Activated CD4-positive, alpha-beta T cell treated with anti-CD3 and anti-CD28 coated beads for 24 hours (primary cell): ENCODE results near the gene SORCS2.

Experiments used
- DNase-seq, 2 donors: peaks; one replicate each; pipeline ENCODE4 v3.0.0-alpha.2; 2020; ENCODE audit warnings: low read depth in 2 of 2

SORCS2 gene

DNA sequence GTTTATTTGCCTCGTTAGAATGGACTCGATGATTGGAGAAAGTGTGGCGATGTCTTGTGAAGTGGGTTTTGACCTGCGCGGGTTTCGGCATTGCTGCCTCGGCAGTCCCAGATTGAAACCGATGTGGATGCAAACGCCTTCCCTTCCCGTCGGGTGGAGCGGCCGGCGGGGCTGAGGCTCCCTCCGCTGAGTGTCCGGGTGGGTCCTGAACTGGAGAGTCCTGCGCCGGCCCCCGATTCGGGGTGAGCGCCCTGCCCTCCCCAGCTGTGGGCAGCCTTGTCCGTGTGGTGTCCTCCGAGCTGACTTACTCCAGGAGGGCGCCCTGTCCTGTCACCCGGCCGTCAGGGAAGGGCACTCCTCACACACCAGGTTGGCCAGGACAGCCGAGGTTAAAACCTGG lies 317.7 kb downstream of the SORCS2 start:
- DNase-seq = no peak

DNA sequence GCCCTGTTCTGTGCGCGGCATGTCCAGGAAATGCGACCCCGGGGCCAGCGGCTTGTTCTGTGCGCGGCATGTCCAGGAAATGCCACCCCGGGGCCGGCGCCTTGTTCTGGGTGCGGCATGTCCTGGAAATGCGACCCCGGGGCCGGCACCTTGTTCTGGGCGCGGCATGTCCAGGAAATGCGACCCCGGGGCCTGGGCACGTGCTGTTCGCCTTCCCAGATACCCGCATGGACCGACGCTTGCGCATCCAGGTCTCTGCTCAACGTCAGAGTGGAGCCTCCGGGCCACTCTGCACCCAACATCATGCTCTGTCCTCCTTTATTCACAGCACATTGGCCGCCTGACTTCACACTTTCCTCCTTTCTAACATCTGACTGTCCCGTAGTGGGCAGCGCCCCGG lies 318.2 kb downstream of the SORCS2 start:
- no peak for DNase-seq

DNA sequence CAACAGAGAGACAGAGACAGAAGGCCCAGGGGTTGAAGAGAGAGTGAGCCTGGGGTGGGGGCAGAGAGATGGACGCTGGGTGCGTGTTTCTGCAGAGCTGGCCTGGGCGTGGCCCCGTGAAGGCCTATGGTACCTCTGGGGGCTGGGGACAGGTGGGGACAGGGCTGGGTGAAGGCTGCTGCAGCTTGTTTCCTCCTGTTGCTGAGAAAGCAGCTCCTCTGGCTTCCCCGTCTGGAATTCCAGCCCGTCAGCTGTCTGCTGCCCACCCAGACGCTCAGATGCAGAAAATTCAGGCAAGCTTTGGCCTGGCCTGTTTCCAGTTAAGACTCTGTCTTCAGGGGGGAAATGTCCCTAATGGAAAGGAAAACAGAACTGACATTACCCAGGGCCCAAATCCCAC lies 319.2 kb downstream of the SORCS2 start:
- DNase-seq = no peak

DNA sequence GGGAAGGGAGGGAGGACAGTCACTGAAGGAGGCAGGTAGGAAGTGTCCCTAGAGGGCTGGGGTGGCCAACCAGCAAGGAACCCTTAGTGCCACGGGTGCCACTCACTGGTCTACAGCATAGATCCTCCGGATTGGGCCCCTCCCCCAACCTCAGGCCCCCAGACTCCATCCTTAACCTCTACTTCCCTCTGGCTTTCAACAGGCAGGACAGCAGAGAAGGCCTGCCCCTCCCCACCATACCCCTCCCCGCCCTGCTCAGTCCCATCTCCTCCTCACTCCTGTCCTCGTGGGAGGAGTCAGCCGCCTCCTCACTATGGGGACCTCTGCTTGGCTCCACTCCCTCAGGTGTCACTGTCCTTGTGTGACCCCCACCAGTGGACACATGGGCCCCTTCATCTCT lies 320.1 kb downstream of the SORCS2 start:
- DNase-seq = no peak

DNA sequence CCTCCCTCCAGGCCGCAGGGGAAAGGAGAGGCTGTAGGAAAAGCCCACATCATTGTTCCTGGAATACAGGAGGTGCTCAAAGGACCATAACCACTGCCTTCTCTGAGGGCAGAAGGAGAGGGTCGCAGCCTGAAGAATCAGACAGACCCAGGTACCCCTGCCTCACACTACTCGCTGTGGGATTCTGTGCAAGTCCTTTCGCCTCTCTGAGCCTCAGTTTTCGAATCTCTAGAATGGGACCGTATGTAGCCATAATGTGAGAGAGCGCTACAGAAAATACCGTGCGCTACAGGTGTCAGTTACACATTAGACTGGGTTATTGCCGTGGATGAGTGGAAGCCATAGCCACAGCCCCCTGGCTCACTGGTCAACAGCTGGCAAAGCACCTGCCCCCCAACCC lies 320.6 kb downstream of the SORCS2 start:
- no peak for DNase-seq

DNA sequence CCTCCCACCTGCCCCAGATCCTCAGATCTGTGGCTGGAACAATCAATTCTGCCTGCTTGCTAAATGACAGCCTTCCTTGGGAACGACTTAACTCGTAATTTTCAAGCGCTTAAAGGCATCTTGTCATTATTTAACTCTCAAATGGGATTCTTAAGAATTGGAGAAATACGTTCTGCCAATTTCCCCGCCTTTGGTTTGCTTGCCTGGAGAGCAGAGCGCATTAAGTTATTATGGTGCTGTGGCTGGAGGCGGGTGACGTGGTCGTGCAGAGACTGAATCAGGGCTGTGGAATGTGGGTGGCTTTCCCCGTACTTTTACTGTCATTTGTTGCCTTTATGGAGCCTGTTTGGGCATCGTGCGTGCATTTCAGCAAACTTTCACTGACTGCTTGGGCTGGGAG lies 321.3 kb downstream of the SORCS2 start:
- no peak for DNase-seq

DNA sequence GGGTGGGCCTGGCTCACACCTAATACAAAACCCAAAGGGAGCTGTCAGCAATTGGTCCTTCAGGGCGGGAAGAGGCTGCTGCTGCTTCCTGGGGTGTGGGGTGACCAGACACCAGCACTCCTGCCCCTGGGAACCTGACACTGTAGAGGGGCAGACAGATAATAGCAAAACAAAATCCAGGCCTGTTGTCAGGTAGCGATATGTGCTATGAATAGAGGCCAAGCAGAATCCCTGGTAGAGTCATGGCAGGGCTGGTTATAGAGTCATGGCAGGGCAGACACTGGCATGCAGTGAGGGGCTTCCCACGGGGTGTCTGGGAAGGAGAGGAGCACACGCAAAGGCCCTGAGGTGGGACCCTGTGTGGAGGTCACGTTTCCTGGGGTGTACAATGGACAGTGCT lies 321.9 kb downstream of the SORCS2 start:
- no peak for DNase-seq

DNA sequence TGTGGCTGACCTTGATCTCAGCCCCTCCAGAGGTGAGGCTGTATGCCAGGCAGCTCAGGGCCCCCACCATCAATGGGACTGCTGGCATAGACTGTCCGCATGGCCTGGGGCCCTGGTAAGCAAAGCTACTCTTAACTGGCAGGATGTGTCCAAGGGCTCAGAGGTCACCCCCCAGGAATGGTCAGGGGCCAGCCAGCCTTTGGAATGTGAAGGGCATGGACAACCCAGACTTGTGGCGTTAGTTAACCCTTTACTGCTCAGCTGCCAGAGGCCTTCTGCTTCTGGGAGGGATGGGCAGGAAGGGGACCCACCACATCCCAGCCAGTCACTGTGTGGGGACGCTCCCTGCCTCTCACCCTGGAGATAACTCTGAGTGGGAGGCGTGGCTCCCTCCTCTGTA lies 322.5 kb downstream of the SORCS2 start:
- no peak for DNase-seq

DNA sequence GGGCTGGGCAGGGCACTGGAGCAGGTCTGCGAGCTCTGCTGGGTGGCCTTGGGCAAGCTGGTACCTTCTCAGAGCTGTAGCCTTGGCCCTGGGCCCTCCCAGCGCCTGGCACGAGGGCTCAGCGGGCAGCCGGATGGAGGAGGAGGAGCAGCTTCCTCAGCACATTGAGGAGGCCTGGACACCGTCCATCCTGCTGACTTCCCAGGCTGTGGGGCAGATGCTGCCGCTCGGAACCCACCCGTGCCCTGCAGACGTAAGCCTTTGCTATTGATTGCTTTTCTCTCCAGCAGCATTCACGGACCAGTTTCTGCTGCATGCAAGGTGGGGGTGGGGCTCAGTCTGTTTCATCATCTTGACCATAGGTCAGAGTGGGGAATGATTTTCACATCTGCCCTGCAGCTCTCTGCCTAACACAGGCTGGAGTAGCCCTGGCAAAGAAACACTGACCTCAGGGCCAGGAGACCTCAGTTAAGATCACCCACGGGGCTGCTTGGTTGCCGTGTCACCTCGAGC lies 323.1 kb downstream of the SORCS2 start:
- DNase-seq = no peak

DNA sequence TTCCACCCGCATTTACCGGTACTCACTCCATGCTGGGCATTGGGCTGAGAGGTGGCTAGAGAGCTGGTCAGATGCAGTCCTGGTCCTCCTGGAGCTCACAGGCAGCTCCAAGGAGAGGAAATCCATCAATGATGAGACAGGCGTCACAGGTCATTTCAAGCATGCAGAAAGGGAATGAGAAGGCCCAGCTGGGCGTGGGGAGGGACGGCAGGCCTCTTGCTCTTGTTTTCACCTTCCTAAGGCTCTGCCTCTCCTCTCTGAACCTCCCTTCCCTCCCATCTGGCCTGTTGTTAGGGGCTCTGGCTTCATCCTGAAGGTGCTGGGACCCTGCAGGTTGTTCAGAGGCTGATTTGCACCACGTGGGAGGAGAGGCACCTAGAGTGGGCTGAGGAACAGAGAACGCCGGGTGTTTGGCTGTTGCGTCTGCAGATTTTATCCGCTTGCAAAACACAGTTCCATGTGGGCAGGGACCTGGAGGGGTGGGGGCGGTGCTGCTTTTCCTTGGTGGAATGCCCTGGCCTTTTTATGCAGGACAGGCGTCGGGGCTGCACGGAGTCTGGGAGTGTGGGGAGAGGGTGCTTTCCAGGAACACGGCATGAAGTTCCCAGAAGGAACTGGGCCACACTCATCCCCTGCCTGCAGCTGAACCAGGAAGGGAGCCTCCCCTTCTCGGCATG lies 323.9 kb downstream of the SORCS2 start:
- no peak for DNase-seq

DNA sequence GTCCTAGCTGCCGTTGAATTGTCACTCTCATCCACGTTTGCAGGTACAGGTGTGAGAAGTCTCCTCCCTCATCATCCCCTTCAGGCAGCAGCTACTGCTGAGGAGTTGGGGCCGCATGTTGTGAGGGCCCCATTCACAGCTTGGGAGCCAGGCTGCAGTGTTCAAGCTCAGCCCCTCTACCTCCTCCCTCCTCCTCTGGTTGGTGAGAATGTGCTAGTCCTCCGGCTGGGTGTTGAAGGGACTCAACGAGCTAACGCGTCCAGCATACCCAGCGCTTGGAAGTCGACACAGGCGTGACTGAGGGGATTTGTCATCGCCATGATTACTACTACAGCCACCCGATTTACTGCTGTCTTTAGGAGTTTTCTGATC lies 324.4 kb downstream of the SORCS2 start:
- DNase-seq = no peak

DNA sequence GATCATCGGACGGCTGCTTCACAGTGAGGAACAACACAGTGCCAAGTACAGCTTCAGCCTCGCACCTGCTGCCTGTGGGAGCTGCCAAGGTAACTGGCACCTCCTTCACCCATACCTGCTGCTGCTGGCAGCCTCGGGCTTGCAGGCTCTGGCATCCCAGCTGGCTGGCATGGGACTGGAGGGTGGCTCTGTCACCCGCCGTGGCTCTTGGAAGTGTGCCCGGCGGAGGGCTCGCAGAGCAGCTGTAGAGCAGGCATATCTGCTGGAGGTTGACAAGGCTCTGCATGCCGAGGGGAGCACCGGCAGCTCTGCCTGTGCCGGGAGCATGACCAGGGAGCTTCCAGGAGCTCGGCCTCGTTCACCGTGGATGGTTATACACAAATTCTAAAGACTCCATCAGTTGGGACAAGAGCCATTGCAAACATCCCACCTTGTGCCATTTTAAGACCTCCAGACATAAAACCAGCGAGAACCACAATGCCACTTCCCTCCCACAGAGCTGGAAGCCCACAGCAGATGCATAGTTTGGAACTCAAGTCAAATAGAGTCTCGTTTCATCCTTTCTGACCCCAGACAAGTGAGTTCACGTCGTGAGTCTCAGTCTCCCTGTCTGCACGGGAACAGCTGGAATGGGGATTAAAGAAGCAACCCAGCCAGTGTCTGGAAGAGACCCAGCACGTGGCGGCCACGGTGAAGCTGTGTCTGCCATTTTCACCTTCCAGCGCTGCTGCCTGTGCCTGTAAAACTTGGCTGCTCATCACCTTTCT lies 326.7 kb downstream of the SORCS2 start:
- DNase-seq = no peak

DNA sequence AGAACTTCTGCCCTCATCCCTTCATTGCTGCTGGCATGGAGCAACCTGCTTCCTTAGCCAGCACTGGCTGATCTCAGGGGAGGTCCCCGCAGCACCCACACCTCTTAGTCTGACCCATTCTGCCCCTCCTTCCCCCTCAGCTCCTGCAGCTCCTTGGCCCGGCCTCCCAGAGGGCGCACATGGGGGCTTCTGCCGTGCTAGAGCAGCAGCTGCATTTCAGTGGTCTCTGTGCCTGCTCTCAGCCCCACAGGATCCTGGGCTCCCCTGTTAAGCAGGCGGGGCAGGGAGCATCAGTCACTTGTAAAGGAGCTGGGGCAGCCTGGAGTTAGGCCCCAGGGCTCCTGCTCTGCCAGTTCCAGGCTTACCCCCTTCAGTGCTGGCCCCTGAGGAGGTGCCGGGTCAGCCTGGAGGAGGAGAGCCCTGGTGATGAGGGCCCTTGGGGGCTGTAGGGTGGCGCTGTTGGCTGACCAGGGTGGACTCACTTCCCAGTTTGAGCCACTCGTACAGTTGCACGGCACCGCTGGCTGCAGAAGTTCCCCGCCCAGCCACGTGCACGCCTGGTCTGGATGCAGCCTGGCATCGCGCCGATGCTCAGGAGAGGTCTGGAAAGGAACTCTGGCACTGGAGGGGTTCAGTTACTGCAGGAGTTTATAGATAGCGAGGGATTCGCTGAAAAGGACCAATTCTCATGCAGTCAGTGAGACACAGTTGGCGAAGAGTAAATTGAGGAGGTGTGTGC lies 327.5 kb downstream of the SORCS2 start:
- DNase-seq = no peak

DNA sequence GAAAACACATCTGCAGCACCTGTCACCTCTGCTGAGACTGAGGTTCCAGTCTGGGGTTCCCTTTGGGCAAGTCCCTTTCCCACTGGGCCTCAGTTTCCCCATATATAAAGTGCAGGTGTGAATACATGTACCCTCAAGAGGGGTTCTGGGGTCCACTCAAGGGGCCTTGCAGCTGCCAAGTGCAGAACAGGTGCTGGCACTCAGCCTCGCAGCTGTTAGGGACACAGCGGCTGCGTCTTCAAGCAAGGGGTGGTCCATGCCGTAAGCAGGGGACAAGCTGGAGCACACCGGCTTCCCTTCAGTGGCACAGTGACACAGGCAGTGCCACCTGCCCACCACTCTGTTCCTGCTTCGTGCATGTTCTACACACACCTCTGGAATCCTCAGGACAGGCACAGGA lies 329.3 kb downstream of the SORCS2 start:
- DNase-seq = no peak

DNA sequence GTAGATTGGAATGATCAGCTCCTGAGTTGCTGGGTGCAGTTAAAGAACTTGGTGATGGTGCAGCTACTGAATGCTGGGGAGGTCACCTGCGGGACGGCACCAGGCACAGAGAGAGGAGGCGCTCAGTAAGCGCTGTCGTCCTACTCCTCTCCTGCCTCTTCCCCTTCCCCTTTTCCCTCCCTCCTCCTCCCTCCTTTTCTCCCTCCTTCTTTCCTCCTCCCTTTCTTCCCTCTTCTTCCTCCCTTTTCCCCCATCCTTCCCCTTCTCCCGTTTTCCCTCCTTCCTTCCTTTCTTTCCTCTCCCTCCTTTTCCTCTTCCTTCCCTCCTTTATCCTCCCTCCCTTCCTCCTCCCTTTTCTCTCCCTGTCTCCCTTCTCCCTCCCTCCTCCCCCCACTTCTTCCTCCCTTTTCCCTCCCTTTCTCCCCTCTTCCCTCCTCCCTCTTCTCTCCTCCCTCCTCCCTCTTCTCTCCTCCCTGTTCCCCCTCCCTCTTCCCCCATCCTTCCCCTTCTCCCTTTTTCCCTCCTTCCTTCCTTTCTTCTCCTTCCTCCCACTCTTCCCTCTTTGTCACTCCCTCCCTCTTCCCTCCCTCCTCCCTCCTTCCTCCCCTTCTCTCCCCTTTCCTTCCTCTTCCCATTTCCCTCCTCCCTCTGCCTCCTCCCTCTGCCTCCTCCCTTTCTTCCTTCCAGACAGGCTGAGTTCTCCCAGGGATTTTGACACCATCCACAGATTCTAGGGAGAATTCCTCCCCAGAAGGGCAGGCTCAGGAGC lies 330.3 kb downstream of the SORCS2 start:
- no peak for DNase-seq

DNA sequence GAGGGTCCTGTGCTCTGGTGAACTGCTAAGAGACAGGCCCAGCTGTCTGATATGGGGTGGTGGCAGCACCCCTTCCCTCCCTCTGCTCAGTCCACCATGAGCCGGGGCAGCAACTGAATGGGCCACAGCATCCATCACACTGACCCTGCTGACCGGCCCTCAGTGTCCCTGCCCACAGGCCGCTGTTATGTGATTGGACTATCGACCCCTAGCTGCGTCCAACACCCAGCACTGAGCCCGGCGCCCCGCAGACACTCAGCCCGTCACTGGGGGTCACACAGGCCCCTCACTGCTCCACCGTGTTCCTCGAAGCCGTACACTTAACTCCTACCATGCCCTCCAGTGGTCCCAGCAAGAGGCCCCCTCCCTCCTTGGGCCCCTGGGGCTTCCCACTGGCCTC lies 331.2 kb downstream of the SORCS2 start:
- no peak for DNase-seq

DNA sequence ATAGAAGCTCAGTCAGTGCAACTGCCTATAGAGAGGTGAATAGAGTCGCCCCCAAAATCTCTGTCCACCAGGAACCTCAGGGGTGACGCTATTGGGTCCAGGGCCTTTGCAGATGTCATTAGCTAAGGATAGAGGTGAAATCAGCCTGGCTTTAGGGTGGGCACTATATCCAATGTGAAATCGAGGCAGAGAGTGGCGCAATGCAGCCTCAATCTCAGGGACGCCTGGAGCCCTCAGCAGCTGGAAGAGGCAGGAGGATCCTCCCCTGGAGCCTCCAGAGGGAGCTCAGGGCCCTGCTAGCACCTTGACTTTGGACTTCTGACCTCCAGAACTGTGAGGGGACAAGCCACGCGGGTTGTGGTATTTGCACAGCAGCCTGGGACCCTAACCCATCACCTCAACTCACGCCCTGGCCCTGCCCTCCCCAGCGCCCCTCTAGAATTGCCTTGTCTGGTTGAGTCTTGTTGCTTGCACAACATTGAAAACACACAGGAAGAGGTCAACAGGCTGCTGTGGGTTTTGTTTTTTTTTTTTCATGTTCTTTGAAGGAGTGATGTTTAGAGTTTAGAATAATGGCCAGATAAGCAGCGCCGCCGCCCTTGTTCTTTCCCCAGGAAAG lies 331.8 kb downstream of the SORCS2 start:
- no peak for DNase-seq

DNA sequence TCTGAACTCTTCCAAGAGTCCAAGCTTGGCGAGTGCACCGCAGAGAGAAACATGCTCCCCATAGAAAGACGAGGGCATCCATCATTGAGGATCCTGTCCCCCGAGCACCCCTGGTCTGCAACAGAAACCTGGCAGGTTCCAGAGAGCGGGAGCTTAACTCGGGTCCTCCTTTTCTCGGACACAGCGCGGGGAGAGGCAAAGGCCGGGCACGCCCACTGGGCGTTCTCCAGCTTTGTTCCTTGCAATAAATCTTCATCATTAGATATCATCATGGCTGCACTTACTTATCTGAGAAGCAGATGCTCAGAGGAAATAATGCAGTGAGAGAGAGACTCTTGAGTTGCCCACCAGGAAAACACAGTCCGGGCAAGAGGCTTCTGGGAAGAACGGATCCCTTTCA lies 332.5 kb downstream of the SORCS2 start:
- no peak for DNase-seq

DNA sequence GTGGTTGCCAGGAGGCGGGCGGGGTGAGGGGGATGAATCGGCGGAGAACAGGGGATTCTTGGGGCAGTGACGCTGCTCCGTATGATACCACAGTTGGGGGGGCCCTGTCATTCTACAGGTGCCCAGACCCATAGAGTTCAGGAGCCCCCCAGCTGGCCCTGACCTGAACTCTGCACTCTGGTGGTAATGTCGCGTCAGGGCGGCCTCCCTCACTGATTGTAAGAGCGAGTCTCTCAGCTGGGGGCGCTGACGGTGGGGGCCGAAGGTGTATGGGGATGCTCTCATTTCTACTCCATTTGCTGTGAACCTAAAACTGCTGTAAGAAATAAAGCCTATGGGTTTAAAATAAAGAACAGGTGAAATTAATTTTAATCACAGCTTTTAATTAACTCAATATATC lies 334.2 kb downstream of the SORCS2 start:
- no peak for DNase-seq

DNA sequence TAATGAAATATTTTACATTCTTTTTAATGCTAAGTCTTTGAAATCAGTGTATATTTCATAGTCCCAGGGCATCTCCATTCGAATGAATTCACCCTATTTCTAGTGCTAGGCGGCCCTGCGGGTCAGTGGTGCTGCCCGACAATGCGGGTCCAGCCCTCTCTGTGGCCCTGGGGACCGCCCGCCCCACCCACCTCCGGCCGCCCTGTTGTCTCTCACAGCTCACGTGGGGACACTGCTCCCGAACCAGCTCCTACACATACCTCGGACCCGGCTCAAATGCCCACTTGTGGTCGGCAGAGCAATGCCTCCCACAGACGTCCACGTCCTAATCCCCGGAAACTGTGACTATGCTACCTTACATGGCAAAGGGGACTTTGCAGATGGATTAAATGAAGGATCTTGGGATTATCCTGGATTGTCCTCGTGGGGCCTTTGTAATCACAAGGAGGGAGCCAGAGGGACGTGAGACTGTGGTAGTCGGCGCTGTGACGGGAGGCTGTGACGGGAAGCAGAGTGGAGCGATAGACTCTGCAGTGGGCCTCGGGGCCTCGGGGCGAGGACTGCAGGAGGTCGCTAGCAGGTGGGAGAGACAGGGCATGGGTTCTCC lies 334.7 kb downstream of the SORCS2 start:
- DNase-seq = no peak
